ENCODE results near the gene SLC17A2. TPM values are rescaled to one million over a fixed set of nuclear protein-coding genes. Genes with fewer than 3 reads are reported as not detected.

Gene SLC17A2
- total and polyA plus RNA-seq, 2 of the 13 experiments (the other 11 are each of a cell fraction or from before 2014, with no cell fraction given): 11.2 to 32.4 TPM

- TF ChIP-seq HNF4G (IDR thresholded peaks at IDR 0.05; ENCODE audit: borderline replicate concordance, low read depth, low read length) (no peak), HNF4G (CRISPR knock-in tag; IDR thresholded peaks at IDR 0.05; ENCODE audit: borderline replicate concordance, low read depth) (no peak), ARNT (IDR thresholded peaks at IDR 0.05) (no peak), ZNF543 (CRISPR knock-in tag; IDR thresholded peaks at IDR 0.05) (no peak), KLF13 (CRISPR knock-in tag; IDR thresholded peaks at IDR 0.05) (no peak), ZNF292 (CRISPR knock-in tag; IDR thresholded peaks at IDR 0.05; ENCODE audit: borderline replicate concordance, low read depth) (no peak), AKAP8 (CRISPR knock-in tag; IDR thresholded peaks at IDR 0.05) (no peak), TEAD3 (CRISPR knock-in tag; optimal IDR thresholded peaks at IDR 0.05; ENCODE audit: borderline replicate concordance) (peak; percentile 49), ZNF567 (CRISPR knock-in tag; IDR thresholded peaks at IDR 0.05; ENCODE audit: borderline replicate concordance) (0 out of 2 replicates have a peak, but pooled peaks have one; percentile 35), JUND (CRISPR knock-in tag; IDR thresholded peaks at IDR 0.05) (no peak), HOXA3 (CRISPR knock-in tag; IDR thresholded peaks at IDR 0.05) (peak; percentile 37; the same call in 1 of the 2 replicates), SUZ12 (IDR thresholded peaks at IDR 0.05; ENCODE audit: low read depth, low read length) (no peak), ZNF607 (CRISPR knock-in tag; IDR thresholded peaks at IDR 0.05; ENCODE audit: borderline replicate concordance) (peak; percentile 76; the same call in 1 of the 2 replicates), YEATS2 (CRISPR knock-in tag; IDR thresholded peaks at IDR 0.05; ENCODE audit: borderline replicate concordance) (0 out of 2 replicates have a peak, but pooled peaks have one; percentile 49), ZNF501 (CRISPR knock-in tag; IDR thresholded peaks at IDR 0.05) (0 out of 2 replicates have a peak, but pooled peaks have one; percentile 70), PLRG1 (conservative IDR thresholded peaks at IDR 0.05) (no peak), RAD51 (IDR thresholded peaks at IDR 0.05; ENCODE audit: borderline replicate concordance) (no peak), SOX13 (IDR thresholded peaks at IDR 0.05) (no peak), SOX13 (CRISPR knock-in tag; conservative IDR thresholded peaks at IDR 0.05 in 1 of 2, IDR thresholded peaks at IDR 0.05 in 1 of 2) (peak in 1 of 2 experiments; percentile 76; a peak in 2 of 4 replicates), ZNF160 (CRISPR knock-in tag; IDR thresholded peaks at IDR 0.05) (no peak), ZBTB7A (CRISPR knock-in tag; IDR thresholded peaks at IDR 0.05) (no peak), ZFYVE20 (CRISPR knock-in tag; IDR thresholded peaks at IDR 0.05; ENCODE audit: borderline replicate concordance, low read depth) (no peak), BCL3 (CRISPR knock-in tag; IDR thresholded peaks at IDR 0.05) (no peak), ZFX (CRISPR knock-in tag; IDR thresholded peaks at IDR 0.05; ENCODE audit: low read depth) (no peak; the same call in 1 of the 2 replicates), NAIF1 (CRISPR knock-in tag; IDR thresholded peaks at IDR 0.05; ENCODE audit: borderline replicate concordance) (no peak), MTA1 (CRISPR knock-in tag; IDR thresholded peaks at IDR 0.05; ENCODE audit: borderline replicate concordance) (no peak), NCOA5 (CRISPR knock-in tag; IDR thresholded peaks at IDR 0.05) (no peak), DPF2 (CRISPR knock-in tag; IDR thresholded peaks at IDR 0.05; ENCODE audit: borderline replicate concordance, low read depth) (no peak), ZNF75D (CRISPR knock-in tag; IDR thresholded peaks at IDR 0.05; ENCODE audit: borderline replicate concordance) (no peak), NR2F6 (IDR thresholded peaks at IDR 0.05) (no peak), NR2F6 (CRISPR knock-in tag; IDR thresholded peaks at IDR 0.05) (peak; percentile 64; the same call in 1 of the 2 replicates), POLR2AphosphoS2 (IDR thresholded peaks at IDR 0.05; ENCODE audit: low read depth, low read length) (no peak)
Measured at GRCh38 chr6:25930532-25931410, at the start of gene SLC17A2 (continued).
